22Rv1 (cell line): ENCODE data around the gene ZNF559.

ENCODE experiments used
- CTCF ChIP-seq: fragments of 450-650 bp; IDR thresholded peaks from 2 replicates; pipeline ENCODE4 v1.5.1; 2017; ENCODE audit warnings: mild to moderate bottlenecking
- ZFX ChIP-seq: fragments of 450-650 bp; IDR thresholded peaks from 2 replicates; pipeline ENCODE4 v1.6.1; 2017; ENCODE audit warnings: antibody characterized with exemption, borderline replicate concordance

GRCh38 chr19:9289231-9289884 is 34.6 kb upstream of the ZNF559 start:
- TF ChIP-seq CTCF (no peak), ZFX (no peak)
